ENCODE data around the gene RAPGEFL1. TPM values are rescaled to one million over a fixed set of nuclear protein-coding genes. Genes with fewer than 3 reads are reported as not detected.
A peak's percentile ranks its signal among the peaks of the same experiment; 100 is the strongest.

RAPGEFL1 gene
- total and polyA plus RNA-seq, 10 of the 15 experiments (the other 5 are each of a cell fraction or from before 2014, with no cell fraction given) = 0.13 to 3.2 (median 1.5) TPM

GRCh38 chr17:40159456-40159855, 17.8 kb upstream of the RAPGEFL1 start:
- H3K4me1 ChIP-seq (ENCODE audit: control insufficient read depth, insufficient read depth, low read length) = no peaks in the 10 kb centered on the region
- H3K27ac ChIP-seq (ENCODE audit: control insufficient read depth, insufficient read depth) = no peak overlapping the region
- no peak overlapping the region for H3K4me2 ChIP-seq (ENCODE audit: control insufficient read depth, insufficient read depth)
- RAD21 ChIA-PET (ENCODE audit: unreplicated experiment) = no interaction called here
- ATAC-seq (no peak), DNase-seq (ENCODE audit: low read depth, low spot score) (no peak), FAIRE-seq (no peak)
- H3K9ac ChIP-seq (ENCODE audit: control insufficient read depth, insufficient read depth, low read length) = no peak overlapping the region
- no peak overlapping the region for H2AFZ ChIP-seq (ENCODE audit: control insufficient read depth, low read depth, low read length)
- CTCF ChIA-PET = interaction anchor here (0.9 to 2.7 kb wide), 4 partner anchors 9 to 47 kb away, joined by 3 to 17 read pairs (median 5); no protein-coding TSS in a partner anchor
- BruUV-seq (replicated peaks) = no TSS peak
- no peaks in the 10 kb centered on the region for H3K27me3 ChIP-seq (replicated peaks in 1 of 2; ENCODE audit: control insufficient read depth in 2 of 2, insufficient read depth in 2 of 2, low read length in 1 of 2)
- peaks cover 17% of the 10 kb centered on the region for H3K79me2 ChIP-seq (ENCODE audit: control insufficient read depth, insufficient read depth, low read length)
- intact Hi-C loops (cut with micrococcal nuclease; ENCODE audit: unreplicated experiment) (no loop called here), in situ Hi-C loops (cut with MboI) (no loop called here)
- H4K20me1 ChIP-seq (ENCODE audit: control insufficient read depth, insufficient read depth) = no peaks in the 10 kb centered on the region
- H3K4me3 ChIP-seq = no peak overlapping the region
- 100% methylated on average over 5 of the region's 6 CpGs for WGBS (ENCODE audit: insufficient coverage, insufficient replicate concordance, low lambda C conversion rate, missing lambda C conversion rate)
- SMC1A ChIA-PET (ENCODE audit: uncharacterized antibody, unreplicated experiment) = interaction anchor here (2.3 kb wide), 1 partner anchor 9 kb away, joined by 5 read pairs; no protein-coding TSS in a partner anchor
- peaks cover 15 to 22% of the 10 kb centered on the region in 2 experiments for H3K36me3 ChIP-seq (ENCODE audit: control insufficient read depth in 2 of 2, insufficient read depth in 2 of 2, low read length in 1 of 2)
- no peak for TF ChIP-seq POLR2A (IDR thresholded peaks at IDR 0.05; ENCODE audit: low read depth, low read length)
- peak; percentile 23 for TF ChIP-seq BCL3 (IDR thresholded peaks at IDR 0.05; ENCODE audit: borderline replicate concordance, insufficient read depth, low read depth, low read length, poor library complexity, severe bottlenecking)
- no peaks in the 10 kb centered on the region for H3K9me3 ChIP-seq (replicated peaks; ENCODE audit: control insufficient read depth, insufficient read depth, low read length)
- POLR2A ChIA-PET = no interaction called here

DNA sequence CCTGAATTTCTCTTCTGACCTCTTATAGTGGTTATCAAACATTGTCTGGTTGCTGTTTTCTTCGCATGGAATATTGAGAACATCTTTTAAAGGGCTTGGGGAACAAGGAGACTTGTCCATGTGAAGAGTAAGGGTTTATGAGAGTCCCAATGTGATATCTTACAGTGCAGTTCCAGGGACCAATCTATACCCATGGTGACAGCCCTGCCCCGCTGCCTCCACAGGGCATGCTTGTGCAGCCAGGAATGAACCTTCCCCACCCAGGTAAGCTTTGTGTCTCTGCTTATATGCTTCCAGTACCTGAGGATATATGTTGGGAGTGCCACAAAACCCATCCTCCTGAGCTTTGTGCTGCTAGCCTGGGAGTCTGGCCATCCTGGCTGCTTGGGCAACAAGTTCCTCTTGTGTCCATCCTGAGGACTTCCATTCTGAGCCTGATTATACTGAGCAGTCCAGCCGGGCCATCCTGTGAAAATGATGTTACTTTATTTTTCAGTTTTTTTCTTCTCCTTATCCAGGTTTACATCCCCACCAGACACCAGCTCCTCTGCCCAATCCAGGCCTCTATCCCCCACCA, 9.5 kb upstream of the RAPGEFL1 start:
- BruUV-seq (replicated peaks) = no TSS peak
- H3K9me3 ChIP-seq (replicated peaks; ENCODE audit: control insufficient read depth, insufficient read depth, low read length) = no peaks in the 10 kb centered on the region
- no peak overlapping the region for H3K4me3 ChIP-seq
- CTCF ChIA-PET = interaction anchor here (0.7 to 8.1 kb wide), 35 partner anchors 10 to 154 kb away, joined by 3 to 367 read pairs (median 6); partner anchors contain the start of genes CASC3, CSF3 and MED24
- DNase-seq (ENCODE audit: low read depth, low spot score) (no peak), ATAC-seq (no peak), FAIRE-seq (no peak)
- H3K27me3 ChIP-seq (replicated peaks in 1 of 2; ENCODE audit: control insufficient read depth in 2 of 2, insufficient read depth in 2 of 2, low read length in 1 of 2) = no peaks in the 10 kb centered on the region
- peaks cover 29 to 32% of the 10 kb centered on the region in 2 experiments for H3K36me3 ChIP-seq (ENCODE audit: control insufficient read depth in 2 of 2, insufficient read depth in 2 of 2, low read length in 1 of 2)
- in situ Hi-C loops (cut with MboI) = loop anchor here (5.0 kb wide), 1 partner anchor 55 kb away; no protein-coding TSS in a partner anchor
- no peak overlapping the region for H3K4me2 ChIP-seq (ENCODE audit: control insufficient read depth, insufficient read depth)
- SMC1A ChIA-PET (ENCODE audit: uncharacterized antibody, unreplicated experiment) = interaction anchor here (0.6 to 4.7 kb wide), 17 partner anchors 12 to 160 kb away, joined by 3 to 177 read pairs (median 4); partner anchors contain the start of genes CASC3, MED24 and MSL1
- H3K79me2 ChIP-seq (ENCODE audit: control insufficient read depth, insufficient read depth, low read length) = no peaks in the 10 kb centered on the region; the same call in none of the 2 replicates
- RAD21 ChIA-PET (ENCODE audit: unreplicated experiment) = interaction anchor here (0.8 to 8.8 kb wide), 19 partner anchors 10 to 154 kb away, joined by 3 to 246 read pairs (median 5); partner anchors contain the start of genes CSF3 and NR1D1
- POLR2A ChIA-PET = interaction anchor here (0.5 to 4.6 kb wide), 7 partner anchors 15 to 92 kb away, joined by 3 to 52 read pairs (median 4); partner anchors contain the start of gene MSL1
- intact Hi-C loops (cut with micrococcal nuclease; ENCODE audit: unreplicated experiment) = loop anchor here (1.0 to 10.0 kb wide), 3 partner anchors 54 to 155 kb away; partner anchors contain the start of gene THRA
- no peaks in the 10 kb centered on the region for H4K20me1 ChIP-seq (ENCODE audit: control insufficient read depth, insufficient read depth)
- no peak overlapping the region for H2AFZ ChIP-seq (ENCODE audit: control insufficient read depth, low read depth, low read length)
- H3K9ac ChIP-seq (ENCODE audit: control insufficient read depth, insufficient read depth, low read length) = no peak overlapping the region
- H3K4me1 ChIP-seq (ENCODE audit: control insufficient read depth, insufficient read depth, low read length) = no peaks in the 10 kb centered on the region
- H3K27ac ChIP-seq (ENCODE audit: control insufficient read depth, insufficient read depth) = no peak overlapping the region
- WGBS (ENCODE audit: insufficient coverage, insufficient replicate concordance, low lambda C conversion rate, missing lambda C conversion rate) = 85% methylated on average over 3 of the region's 3 CpGs
- no peak for TF ChIP-seq BCL11A (IDR thresholded peaks at IDR 0.05; ENCODE audit: low read depth, low read length)
- TF ChIP-seq, protein P1, sequence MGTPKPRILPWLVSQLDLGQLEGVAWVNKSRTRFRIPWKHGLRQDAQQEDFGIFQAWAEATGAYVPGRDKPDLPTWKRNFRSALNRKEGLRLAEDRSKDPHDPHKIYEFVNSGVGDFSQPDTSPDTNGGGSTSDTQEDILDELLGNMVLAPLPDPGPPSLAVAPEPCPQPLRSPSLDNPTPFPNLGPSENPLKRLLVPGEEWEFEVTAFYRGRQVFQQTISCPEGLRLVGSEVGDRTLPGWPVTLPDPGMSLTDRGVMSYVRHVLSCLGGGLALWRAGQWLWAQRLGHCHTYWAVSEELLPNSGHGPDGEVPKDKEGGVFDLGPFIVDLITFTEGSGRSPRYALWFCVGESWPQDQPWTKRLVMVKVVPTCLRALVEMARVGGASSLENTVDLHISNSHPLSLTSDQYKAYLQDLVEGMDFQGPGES (IDR thresholded peaks at IDR 0.05) = no peak
- TF ChIP-seq POU2F2 (IDR thresholded peaks at IDR 0.05; ENCODE audit: borderline replicate concordance, low read depth, low read length) = no peak
- TF ChIP-seq PRDM15 (CRISPR knock-in tag; IDR thresholded peaks at IDR 0.05) = no peak
- no peak for TF ChIP-seq TBL1XR1 (IDR thresholded peaks at IDR 0.05; ENCODE audit: low read depth, low read length)
